Fibroblast of mammary gland (primary cell): ENCODE measurements around the gene ZNF660.

Source experiments
- DNase-seq: peaks from one replicate; pipeline ENCODE4 v3.0.0-alpha.2; 2010; ENCODE audit warnings: low read depth
- H3K4me3 ChIP-seq: 2 replicates; pipeline ENCODE4 v1.5.1; 2011; ENCODE audit warnings: low read depth, mild to moderate bottlenecking, low read length, moderate library complexity; ENCODE audit not compliant: control insufficient read depth
- CTCF ChIP-seq: conservative IDR thresholded peaks from 2 replicates; pipeline ENCODE4 v1.5.1; 2011; ENCODE audit warnings: low read depth, low read length, inconsistent platforms; ENCODE audit not compliant: control insufficient read depth, insufficient read depth

Gene ZNF660

DNA sequence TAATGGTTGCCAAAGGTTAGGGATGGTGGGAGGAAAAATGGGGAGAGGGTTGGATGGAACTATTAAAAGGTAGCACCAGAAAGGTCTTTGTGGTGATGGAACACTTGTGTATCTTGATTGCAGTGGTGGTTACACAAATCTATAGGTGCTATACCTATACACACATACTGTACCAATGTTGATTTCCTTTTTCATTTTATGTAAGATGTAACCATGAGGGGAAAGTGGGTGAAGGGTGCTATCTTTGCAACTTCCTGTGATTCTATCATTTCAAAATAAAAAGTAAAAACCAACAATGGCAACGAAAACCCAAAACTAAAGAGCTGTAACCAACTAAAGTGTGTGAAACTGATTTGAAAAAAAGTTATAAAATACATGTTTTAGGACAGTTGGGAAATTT is 63.0 kb downstream of the ZNF660 start:
- no peak overlapping the region for H3K4me3 ChIP-seq
- no peak for TF ChIP-seq CTCF
- DNase-seq: no peak

GRCh38 chr3:44648564-44649229 is 63.9 kb downstream of the ZNF660 start, which contains the start of gene ZNF35:
Gene ZNF35, plus strand, starts transcription at chr3:44648732. Its CDS starts 2,336 bp downstream, at chr3:44651068.
- DNase-seq: peak; percentile 92

More at GRCh38 chr3:44648564-44649229, 63.9 kb downstream of the ZNF660 start, which contains the start of gene ZNF35:
- no peak for TF ChIP-seq CTCF
- peak within 1 kb of the TSS; percentile 84 for H3K4me3 ChIP-seq
